Heart left ventricle (tissue), 13 donors: ENCODE measurements around the gene ZNRF4.

Source experiments
- CTCF ChIP-seq, 12 donors: fragments of 200-600 bp; sonication (generic) in 4 of 12; IDR thresholded peaks; one replicate each; pipeline versions ENCODE4 v1.5.0 to v1.8.0; 2018 to 2022; ENCODE audit warnings: antibody characterized with exemption in 12 of 12, mild to moderate bottlenecking in 5 of 12
- POLR2A ChIP-seq, 2 donors: fragments of 450-650 bp; IDR thresholded peaks; one replicate each; pipeline ENCODE4 v1.6.1; 2017; ENCODE audit warnings: antibody characterized with exemption in 2 of 2, mild to moderate bottlenecking in 2 of 2, moderate library complexity in 2 of 2
- donor health status: ischemic (EF 13 %, LVEDD 7.1; RV severe dilation, severe dysfunction).
- donor health status: DM: no; HTN: yes; CAD: no.
- donor health status: DM: no; HTN: no; CAD: no.
- donor health status: ischemic (EF 25% LVEDD 6.9; RV normal size, moderate dysfunction).
- donor health status: ischemic (EF 25% LVEDD 5.7; RV mildly dilated, moderate dysfunction).
- donor health status: ischemic (EF 35%, LVEDD 5.7; RV mildly dilated, moderate dysfunction).
- donor health status: nonischemic (EF 11% LVEDD 7.7; RV severe dilation, severe dysfunction).
- donor health status: DM: yes; HTN: yes; CAD: no.
- donor health status: PGD.
- donor health status: ischemic (EF 29% LVEDD 5.4; RV normal size, mild dysfunction).
- donor health status: nonischemic (EF 23%, LVEDD 6.1; RV moderate dilation, normal function).

GRCh38 chr19:5445071-5445470 is 10.1 kb upstream of the ZNRF4 start:
- TF ChIP-seq CTCF (IDR thresholded peaks at IDR 0.05) (no peak), POLR2A (IDR thresholded peaks at IDR 0.05) (no peak)
